Stimulated activated CD8-positive, alpha-beta memory T cell treated with anti-CD3 and anti-CD28 coated beads, Interleukin-7, amount 100 ng/mL, for 1 hour (primary cell): ENCODE data around the gene UNC13B.
A peak's percentile ranks its signal among the peaks of the same experiment; 100 is the strongest.
"Not testable (repeated sequence)": the region's sequence is repeated elsewhere in the genome, so short reads cannot be mapped to it uniquely, and the experiment has no call there.

Experiments
- DNase-seq, 2 donors: peaks; one replicate each; pipeline ENCODE4 v3.0.0-alpha.2; 2020; ENCODE audit warnings: low read depth in 2 of 2

The UNC13B gene

DNA sequence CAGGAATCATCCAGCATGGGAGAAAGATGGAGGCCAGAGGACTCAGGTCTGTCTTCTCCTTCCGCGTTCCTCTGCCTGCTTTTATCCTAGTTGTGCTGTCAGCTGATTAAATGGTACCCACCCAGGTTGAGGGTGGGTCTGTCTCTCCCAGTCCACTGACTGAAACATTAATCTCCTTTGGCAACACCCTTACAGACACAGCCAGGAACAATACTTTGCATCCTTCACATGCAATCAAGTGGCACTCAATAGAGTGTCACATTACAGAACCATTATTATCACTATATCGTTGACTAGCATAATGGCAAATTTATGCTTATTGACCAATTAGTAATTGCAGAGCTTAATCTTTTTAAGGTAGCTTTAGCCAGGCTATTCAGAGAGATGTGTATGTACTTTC is 64.8 kb downstream of the UNC13B start:
- DNase-seq, result no peak

DNA sequence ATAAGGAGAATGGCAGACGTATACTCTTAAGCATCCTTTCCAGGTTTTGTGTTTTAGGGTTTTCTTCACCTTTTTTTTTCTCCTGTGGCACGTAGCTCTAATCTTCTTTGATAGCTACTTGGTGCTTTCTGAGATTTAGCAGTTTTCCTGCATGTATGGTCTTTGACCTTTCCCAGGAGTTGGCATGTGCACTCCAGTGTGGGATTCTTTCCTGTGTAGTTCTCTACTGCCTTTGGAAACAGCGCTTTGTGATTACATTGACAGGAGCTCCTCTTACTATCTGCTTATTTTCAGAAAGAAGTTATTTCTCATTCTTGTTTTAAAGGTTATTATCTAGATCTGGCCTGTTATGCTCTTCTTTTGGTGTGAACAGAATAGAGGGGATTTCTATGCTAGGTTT is 65.5 kb downstream of the UNC13B start:
- no peak for DNase-seq

DNA sequence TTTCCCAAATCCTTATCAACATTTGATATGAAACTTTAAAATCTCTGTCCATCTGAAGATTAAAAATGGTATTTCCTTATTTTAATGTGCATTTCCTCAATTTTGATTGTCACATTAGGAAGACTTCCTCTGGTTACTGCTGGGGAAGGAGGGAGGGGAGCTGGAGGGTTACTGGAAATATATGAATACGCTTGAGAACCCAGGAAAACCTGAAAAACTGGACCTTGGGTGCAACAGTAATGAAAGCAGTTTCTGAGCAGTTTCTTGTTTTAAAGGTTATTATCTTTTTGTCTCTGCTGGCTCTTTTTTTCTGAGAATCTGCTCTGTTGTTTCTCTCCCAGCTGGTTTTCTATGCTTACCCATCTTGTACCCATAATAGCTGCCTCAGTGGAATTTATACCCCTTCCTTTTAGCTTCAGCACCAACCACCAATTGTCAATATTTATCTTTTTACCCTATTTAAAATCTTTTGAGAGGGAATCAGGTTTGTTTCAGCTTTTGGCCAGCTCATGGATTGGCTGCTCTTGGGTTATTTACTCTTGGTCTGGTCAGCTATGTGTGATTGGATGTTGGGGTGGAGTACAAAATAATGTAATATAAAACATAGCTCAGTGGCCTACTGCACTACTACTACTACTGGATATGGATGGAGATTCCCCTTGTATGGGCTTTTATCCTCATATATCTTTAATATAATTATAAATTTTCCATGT is 67.4 kb downstream of the UNC13B start:
- DNase-seq, result no peak

DNA sequence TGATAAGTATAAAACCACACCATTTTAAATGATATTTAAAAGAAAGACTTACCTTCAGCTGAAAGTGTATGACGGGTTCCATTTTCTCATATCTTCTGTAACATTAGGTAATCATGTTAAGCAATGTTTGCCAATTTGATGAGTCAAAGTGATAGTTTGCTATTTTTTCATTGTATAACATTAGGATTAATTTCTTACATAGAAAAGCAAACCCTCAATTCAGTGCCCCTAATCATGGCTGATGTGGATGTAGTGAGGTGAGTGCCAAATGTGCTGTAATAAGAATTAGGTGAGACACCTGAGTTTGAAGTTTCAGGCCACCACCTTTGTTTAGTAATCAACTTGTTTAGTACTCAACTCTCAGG is 68.0 kb downstream of the UNC13B start:
- no peak for DNase-seq

DNA sequence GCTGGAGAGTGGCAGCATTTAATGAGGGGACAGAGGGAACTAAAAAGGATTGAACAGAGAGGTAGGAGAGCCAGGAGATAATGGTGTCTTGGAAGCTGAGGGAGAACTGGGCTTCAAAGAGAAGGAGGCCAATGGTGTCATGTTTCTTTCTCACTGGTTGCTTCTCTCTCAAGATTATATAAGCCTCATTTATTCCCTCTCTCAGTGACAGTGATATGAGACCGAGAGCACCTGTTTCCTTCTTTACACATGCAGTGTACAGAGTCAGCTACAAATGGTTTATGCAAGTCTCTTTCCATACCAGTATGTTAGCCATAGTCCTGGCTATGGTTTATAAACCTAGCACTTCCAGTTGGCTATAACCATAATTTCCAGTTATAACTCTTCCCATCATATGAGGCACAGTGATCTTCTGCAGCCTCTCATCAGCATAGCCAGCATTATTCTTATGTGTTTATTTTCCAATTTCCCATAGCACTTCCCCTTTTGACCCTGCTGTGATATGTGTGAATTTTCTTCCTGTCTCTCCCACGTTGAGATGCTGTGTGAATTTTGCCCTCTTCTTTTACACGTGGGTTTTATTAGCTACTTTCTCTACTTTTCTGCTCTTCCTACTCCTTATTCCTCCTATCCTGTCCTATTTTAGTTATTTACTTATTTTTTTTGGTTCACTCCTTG is 71.2 kb downstream of the UNC13B start:
- no peak for DNase-seq

DNA sequence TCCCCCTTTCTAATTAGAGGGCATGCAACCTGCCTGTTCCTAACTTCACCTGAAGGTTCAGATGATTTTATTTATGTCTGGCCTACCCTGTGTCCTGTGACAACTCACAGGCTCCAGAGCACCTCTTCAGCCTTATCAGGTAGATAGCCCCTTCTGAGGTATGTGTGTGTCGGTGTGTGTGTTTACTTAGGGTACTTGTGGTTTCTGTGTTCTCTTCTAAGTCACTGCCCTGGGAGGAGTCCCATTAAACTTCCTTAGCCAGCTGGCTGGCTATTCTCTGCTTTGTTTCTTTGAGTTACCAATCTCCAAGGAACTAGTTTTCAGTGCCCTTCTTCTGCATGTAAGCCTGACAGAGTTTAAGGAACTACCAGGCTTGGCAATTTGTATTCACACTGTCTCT is 74.9 kb downstream of the UNC13B start:
- no peak for DNase-seq

DNA sequence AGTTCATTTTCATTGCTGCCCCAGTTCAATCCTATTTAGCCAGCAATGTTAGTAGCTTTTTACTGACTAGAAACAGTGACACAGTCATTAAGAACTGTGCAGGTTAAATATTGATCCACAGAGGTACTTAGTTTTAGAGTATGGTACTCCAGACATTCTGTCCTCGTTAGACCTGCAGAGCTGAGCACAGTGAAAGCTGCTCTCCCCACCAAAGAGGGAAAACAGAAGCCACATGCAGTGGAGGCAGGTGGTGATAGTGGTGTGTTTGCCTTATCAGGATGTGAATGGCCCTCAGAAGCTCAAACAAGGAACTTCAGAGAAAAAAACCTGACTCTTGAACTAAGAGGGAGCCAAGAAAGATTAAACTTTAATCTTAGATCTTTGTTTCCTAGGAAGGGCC is 75.5 kb downstream of the UNC13B start:
- no peak for DNase-seq

DNA sequence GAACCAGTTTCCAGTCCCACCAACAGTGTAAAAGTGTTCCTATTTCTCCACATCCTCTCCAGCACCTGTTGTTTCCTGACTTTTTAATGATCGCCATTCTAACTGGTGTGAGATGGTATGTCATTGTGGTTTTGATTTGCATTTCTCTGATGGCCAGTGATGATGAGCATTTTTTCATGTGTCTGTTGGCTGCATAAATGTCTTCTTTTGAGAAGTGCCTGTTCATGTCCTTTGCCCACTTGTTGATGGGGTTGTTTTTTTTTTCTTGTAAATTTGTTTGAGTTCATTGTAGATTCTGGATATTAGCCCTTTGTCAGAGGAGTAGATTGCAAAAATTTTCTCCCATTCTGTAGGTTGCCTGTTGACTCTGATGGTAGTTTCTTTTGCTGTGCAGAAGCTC is 84.1 kb downstream of the UNC13B start:
- not testable (repeated sequence) for DNase-seq

DNA sequence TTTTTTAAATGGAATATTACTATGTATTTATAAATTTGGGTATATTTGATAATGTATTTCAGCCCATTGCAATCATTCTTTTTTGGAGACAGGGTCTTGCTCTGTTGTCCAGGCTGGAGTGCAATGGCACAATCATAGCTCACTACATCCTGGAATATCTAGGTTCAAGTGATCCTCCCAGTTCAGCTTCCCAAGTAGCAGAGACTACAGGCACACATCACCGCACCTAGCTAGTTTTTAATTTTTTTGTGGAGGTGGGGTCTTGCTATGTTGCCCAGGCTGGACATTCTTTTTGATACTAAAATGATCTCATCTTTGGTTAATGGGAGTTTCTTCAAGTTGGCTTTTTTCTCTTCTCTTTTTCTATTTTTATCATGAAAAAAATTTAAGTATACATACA is 91.3 kb downstream of the UNC13B start:
- DNase-seq, result no peak

DNA sequence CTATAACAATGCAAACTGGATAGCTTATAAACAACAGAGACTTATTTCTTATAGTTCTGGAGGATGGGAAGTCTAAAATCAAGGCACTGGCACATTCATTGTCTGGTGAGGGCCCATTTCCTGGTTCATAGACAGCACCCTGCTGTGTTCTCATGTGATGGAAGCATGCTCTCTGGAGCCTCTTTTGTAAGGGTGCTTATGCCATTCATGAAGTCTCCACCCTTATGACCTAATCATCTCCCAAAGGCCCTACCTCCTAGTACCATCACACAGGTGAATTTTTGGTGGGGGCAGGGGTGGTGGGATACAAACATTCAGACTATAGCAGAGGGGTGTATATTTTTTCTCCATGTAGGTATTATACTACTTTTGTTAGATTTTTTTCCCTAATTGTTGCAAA is 92.4 kb downstream of the UNC13B start:
- no peak for DNase-seq

DNA sequence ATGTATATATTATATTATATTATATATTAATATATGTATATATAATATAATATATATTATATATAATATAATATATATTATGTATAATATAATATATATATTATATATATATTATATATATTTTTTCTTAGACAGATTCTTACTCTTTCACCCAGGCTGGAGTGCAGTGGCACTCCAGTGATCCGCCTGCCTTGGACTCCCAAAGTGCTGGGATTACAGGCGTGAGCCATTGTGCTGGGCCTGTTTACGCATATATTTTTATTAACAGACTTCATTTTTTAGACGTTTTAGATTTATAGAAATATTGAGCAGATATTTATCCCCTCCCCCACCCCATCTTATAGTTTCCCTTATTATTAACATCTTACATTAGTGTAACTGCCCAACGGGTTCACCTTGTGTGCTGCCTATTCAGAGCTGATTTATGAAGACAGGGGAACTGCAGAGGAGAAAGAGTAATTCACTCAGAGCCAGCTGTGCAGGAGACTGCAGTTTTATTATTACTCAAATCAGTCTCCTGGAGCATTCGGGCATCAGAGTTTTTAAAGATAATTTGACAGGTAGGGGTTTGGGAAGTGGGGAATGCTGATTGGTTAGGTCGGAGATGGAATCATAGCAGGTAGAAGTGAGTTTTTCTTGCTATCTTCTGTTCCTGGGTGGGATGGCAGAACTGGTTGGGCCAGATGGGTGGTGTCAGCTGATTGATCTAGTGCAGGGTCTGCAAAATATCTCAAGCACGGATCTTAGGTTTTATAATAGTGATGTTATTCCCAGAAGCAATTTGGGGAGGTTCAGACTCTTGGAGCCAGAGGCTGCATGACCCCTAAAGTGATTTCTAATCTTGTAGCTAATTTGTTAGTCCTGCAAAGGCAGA is 93.4 kb downstream of the UNC13B start:
- no peak for DNase-seq

DNA sequence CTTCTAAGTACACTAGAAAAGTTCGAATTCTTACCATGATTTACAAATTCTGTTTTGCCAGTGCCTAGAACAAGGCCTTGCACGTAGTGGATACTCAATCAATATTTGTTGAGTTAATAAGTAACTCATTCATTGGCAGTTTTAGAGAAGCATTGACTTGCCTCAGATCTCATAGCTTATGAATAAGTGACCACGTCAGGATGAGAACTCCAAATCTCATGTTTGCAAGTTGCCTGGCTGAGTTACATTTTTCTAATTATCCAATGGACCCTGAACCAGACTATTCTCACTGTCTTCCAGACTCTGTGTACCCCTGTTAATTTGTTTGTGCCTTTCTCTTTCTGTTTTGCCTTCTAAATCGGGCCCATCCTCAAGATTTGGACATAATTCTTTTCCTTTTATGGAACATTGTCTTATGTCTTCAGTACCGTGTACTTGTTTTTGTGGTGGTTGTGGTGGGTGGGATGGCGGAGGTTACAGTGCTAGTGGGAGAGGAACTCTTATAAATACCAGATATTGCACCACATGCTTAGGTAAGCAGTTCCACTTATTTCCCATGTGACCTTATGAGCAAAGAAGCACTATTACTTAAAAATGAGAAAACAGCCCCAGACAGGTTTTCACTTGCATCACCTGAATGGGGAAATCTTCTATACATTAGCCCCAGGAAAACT is 96.3 kb downstream of the UNC13B start:
- DNase-seq, result no peak

DNA sequence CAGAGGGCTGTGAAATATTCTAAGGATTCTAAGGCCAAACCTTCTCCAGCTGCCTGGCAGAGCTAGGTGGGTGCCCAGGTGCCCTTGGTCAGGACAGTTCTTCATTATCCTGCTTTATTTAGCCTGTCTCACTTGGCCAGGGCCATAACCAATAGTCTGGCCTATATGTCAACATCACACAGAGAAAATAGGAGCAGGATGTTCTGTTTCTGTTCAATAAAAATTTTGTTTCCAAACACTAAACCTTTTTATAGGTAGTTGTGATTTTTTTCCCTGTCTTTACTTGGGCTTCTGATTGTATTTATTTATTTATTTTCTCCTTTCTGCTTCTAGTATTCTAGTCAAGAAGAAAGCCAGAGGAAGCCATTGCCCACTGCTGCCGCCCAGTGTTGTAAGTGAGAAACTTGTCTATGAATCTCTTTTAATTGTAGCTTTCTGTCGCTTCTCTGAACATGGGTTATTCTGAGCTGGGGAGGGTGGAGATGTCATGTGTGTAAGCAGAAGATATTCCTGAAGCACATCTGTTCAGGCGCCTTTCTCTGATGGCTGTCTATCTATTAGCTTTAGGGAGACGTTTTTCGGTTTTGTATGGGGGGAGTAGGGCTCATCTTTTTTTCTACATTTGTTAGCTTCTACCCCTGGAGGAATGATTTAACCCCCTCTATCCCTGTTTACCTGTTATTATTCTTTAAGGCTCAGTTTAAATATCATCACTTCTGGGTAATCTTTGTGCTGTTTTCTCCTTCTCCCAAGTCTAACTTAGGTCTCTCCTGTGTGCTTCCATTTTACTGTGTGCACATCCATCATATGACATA is 97.1 kb downstream of the UNC13B start:
- peak in 1 of 2 donors; percentile 2 for DNase-seq

DNA sequence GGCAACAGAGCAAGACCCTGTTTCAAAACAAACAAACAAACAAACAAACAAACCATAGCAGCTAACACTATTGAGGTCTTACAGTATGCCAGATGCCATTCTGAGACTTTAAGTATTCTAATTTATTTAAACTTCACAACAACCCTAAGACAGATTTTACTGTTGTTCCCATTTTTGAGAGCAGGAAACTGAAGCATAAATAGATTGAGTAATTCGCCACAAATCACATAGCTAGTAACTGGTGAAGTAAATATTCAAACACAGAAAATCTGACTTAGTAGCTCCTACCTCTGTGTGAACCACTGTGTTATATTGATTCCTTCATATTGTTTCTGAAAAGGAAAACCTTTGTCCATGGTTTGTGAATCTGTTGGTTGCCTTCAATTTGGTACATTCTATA is 98.4 kb downstream of the UNC13B start:
- DNase-seq, result no peak

DNA sequence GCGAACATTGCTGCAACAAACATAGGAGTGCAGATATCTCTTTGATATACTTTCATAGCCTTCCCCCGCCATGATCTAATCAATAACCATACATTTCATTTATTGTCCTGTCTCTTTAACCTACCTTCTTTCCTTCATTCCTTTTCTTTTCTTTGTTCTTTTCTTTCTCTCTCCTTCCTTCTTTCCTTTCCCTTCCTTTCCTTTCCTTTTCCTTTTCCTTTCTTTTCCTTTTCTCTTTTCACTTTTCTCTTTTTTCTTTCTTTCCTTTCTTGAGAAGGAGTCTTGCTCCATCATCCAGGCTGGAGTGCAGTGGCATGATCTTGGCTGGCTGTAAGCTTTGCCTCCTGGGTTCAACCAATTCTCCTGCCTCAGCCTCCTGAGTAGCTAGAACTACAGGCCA is 100.3 kb downstream of the UNC13B start:
- DNase-seq, result no peak

DNA sequence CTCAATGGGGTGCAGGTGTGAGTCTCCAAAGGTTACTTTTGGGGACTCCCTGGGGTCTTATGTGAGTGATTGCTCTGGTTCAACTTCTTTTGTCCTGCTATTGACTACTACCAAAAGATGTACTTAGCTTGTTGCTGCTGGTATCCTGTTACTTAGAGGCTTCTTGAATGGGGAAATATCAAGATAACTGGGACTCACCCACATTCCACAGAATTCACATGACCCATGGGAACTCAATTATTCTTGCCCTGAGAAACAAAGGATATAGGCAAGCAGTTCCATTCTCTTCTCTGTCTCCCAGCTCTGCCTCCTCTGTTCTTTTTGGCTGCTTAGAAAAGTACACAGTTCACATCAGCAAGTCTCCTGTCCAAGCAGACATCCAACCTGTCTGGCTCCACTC is 105.9 kb downstream of the UNC13B start:
- no peak for DNase-seq

DNA sequence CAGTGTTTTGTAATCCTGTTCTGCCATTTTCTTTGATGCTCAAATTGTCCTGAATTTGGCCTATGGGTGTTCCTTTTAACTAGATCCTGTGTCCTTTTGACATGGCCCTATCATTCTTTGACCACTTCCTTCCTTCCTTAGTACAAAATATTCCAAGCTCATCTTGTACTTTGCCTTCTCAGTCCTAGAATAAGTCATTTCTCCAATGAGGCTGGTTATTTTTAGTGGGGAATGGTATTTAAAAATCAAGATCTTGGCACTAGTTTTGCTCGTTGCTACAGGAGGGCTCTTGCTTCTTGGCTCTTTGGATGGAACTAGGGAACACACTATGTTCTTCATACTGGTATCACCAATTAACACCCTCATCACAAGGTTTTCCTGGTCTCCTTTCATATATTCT is 108.1 kb downstream of the UNC13B start:
- DNase-seq, result no peak

DNA sequence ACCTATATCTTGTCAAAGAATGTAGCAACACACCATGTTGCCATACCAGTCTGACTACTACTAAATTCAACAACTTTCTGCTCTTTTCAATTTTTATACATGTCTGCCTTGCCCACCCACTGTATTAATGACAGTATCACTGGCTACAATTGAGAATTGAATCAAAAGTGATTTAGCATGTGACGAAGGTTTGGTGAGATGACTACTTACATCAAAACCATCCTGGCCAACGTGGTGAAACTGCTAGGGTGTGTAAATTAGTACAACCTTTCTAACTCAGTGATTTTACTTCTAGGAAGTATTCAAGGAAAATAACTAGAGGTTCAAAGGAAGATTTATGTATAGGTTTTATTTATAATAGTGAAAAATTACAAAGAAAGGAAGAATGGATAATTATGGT is 109.8 kb downstream of the UNC13B start:
- DNase-seq, result no peak

DNA sequence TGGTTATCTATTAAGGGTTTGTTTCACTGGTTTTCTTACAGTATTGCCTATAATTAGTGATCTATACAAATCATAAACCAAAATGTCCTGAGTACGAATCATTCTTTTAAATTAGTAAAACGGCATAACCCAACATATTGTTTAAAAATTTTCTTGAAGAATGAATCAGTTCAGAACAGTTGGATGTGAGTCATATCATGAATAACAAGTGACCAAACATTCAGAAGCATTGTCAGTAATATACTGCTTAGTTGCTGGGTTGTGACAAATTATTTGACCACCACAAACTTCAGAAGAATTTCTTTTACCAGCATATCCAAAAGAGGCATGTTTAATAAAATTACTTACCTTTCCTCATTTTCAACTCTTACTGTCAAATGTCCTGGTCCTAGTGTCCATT is 111.2 kb downstream of the UNC13B start:
- DNase-seq, result no peak

DNA sequence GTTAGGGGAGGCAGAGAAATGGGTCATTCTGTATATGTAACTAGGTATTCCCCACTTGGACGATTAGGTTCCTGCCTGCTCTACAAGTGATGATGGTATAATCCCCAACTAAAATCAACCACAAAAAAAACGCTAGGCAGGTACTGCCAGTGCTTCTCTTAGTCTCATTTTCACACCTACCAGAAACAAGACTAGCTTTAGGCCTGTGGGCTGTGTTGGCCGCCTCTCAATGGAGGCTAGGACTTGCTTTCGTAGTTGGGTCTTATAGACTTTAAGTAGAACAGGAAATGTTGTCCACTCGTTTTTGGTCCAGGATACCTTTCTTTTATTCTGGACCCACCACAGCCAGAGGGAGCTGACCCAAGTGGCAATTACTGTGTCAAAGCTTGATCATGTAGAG is 111.8 kb downstream of the UNC13B start:
- DNase-seq, result no peak

DNA sequence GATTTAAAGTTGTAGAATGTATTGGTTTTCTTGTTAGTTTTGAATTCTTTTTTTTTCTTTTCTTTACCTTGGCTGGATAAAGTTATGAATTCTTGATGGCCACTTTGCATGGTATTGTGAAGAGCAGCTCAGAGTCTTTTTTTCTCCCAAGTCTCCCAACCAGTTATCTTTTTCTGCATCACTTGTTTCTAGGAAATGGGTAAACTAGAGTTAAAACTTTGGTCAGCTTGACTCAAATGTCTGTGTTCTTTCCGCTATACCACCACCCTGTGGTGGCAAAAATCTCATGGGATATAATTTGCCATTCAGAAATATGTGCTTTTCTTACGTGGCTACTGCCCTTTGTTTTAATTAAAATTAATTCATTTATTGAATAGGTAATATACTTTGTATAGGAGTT is 113.2 kb downstream of the UNC13B start:
- DNase-seq, result no peak

DNA sequence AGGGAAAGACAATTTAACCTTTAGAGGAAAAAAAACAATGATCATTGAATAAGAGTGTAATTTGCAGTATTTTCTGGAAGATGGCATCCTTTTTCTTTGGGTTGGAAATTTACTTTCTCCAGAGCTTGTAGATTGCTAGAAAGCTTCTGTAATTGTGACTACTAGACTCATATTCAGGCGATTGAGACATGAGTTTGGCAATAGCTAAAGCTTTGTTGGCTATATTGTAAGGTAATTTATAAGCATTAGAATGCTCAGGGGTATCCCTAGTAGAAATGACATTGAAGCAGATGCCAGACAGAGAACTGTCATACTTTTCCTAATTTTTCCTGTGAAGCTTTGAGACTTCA is 115.3 kb downstream of the UNC13B start:
- DNase-seq, result no peak
